B cell (primary cell): ENCODE measurements around the gene GPC5. TPM values are rescaled to one million over a fixed set of nuclear protein-coding genes. Genes with fewer than 3 reads are reported as not detected.

Experiments used
- ATAC-seq: fragments of 200-7000 bp; cut with Tn5 transposase; one replicate; pipeline ENCODE4 v1.10.0; 2021; ENCODE audit warnings: low read depth, mild to moderate bottlenecking, moderate number of reproducible peaks, moderate library complexity
- CTCF ChIA-PET: fragments of 350-600 bp; sonication (Branson Sonifier 250); formaldehyde crosslinking; loops from one replicate; lab custom pipeline; 2021; ENCODE audit warnings: antibody characterized with exemption, inconsistent platforms; lab: Charles Lee
- POLR2A ChIA-PET: fragments of 350-600 bp; sonication (Branson Sonifier 250); formaldehyde crosslinking; loops from one replicate; lab custom pipeline; 2021; ENCODE audit warnings: antibody characterized with exemption; lab: Charles Lee
- DNase-seq: peaks from one replicate; pipeline ENCODE4 v3.0.0; 2013
- H2AFZ ChIP-seq: 2 replicates; pipeline ENCODE4 v1.6.1; 2012; ENCODE audit warnings: mild to moderate bottlenecking, low read depth, low read length; ENCODE audit not compliant: insufficient read depth, poor library complexity, severe bottlenecking
- H3K27ac ChIP-seq, 2 donors: 1 replicate in 1 of 2; 2 replicates in 1 of 2; pipeline ENCODE4 v1.5.1; 2012 to 2013; ENCODE audit warnings: low read length in 2 of 2, mild to moderate bottlenecking in 2 of 2, moderate library complexity in 1 of 2
- H3K27me3 ChIP-seq, 4 experiments: fragments of 200-600 bp in 1 of 4; sonication (generic) in 1 of 4; replicated peaks in 1 of 4; 1 replicate in 2 of 4; 2 replicates in 2 of 4; pipeline versions ENCODE4 v1.6.1 to v1.7.0; 2013 to 2016; ENCODE audit warnings: low read length in 3 of 4, mild to moderate bottlenecking in 2 of 4, mixed read lengths in 1 of 4, moderate library complexity in 1 of 4; ENCODE audit not compliant: insufficient read depth in 4 of 4, control insufficient read depth in 3 of 4; ENCODE audit errors: control extremely low read depth in 1 of 4
- H3K36me3 ChIP-seq, 2 experiments: replicated peaks in 1 of 2; 1 replicate in 1 of 2; 2 replicates in 1 of 2; pipeline versions ENCODE4 v1.6.1 to v1.7.1; 2013; ENCODE audit warnings: low read length in 1 of 2; ENCODE audit not compliant: insufficient read depth in 2 of 2, control insufficient read depth in 1 of 2; ENCODE audit errors: control extremely low read depth in 1 of 2, extremely low read depth in 1 of 2
- H3K4me1 ChIP-seq, 2 donors: fragments of 200-600 bp in 1 of 2; sonication (generic) in 1 of 2; 1 replicate in 1 of 2; 2 replicates in 1 of 2; pipeline versions ENCODE4 v1.5.1 to v1.6.1; 2013 to 2017; ENCODE audit warnings: low read length in 2 of 2; ENCODE audit not compliant: control insufficient read depth in 2 of 2, insufficient read depth in 2 of 2
- H3K4me2 ChIP-seq: replicated peaks from 2 replicates; pipeline ENCODE3; 2012; ENCODE audit warnings: mild to moderate bottlenecking, low read depth, low read length; ENCODE audit not compliant: poor library complexity, severe bottlenecking
- H3K4me3 ChIP-seq, 5 experiments: fragments of 200-600 bp in 1 of 5; sonication (generic) in 1 of 5; 1 replicate in 3 of 5; 2 replicates in 2 of 5; pipeline versions ENCODE4 v1.5.1 to v1.7.0; 2011 to 2016; ENCODE audit warnings: low read length in 4 of 5, mild to moderate bottlenecking in 4 of 5, low read depth in 2 of 5, control low read depth in 1 of 5, moderate library complexity in 1 of 5; ENCODE audit not compliant: insufficient read depth in 1 of 5; ENCODE audit errors: control extremely low read depth in 1 of 5, extremely low read depth in 1 of 5
- H3K79me2 ChIP-seq: fragments of 200-600 bp; sonication (generic); one replicate; pipeline ENCODE4 v1.6.0; 2016; ENCODE audit warnings: low read length; ENCODE audit not compliant: control insufficient read depth, insufficient read depth
- H3K9ac ChIP-seq: fragments of 200-600 bp; sonication (generic); 2 replicates; pipeline ENCODE4 v1.6.1; 2017; ENCODE audit warnings: mild to moderate bottlenecking, low read length, moderate library complexity
- H3K9me3 ChIP-seq, 3 donors: one replicate each; pipeline versions ENCODE4 v1.6.1 to v1.7.1; 2013; ENCODE audit warnings: low read length in 2 of 3; ENCODE audit not compliant: control insufficient read depth in 2 of 3, insufficient read depth in 1 of 3; ENCODE audit errors: control extremely low read depth in 1 of 3
- H4K20me1 ChIP-seq: 2 replicates; pipeline ENCODE4 v1.6.0; 2012; ENCODE audit warnings: mild to moderate bottlenecking, low read length; ENCODE audit not compliant: insufficient read depth, control insufficient read depth, poor library complexity, severe bottlenecking
- H3K27ac Mint-ChIP-seq: one replicate; pipeline ENCODE4 v1.8.0; 2021; ENCODE audit warnings: mixed read lengths
- H3K27me3 Mint-ChIP-seq: one replicate; pipeline ENCODE4 v1.8.0; 2021; ENCODE audit warnings: mixed read lengths
- H3K4me1 Mint-ChIP-seq: one replicate; pipeline ENCODE4 v1.8.0; 2021; ENCODE audit warnings: mixed read lengths
- H3K4me3 Mint-ChIP-seq: one replicate; pipeline ENCODE4 v1.8.0; 2021; ENCODE audit warnings: mixed read lengths
- H3K9me3 Mint-ChIP-seq: one replicate; pipeline ENCODE4 v1.8.0; 2022; ENCODE audit warnings: mixed read lengths; ENCODE audit not compliant: insufficient read depth
- CTCF ChIP-seq: fragments of 200-600 bp; IDR thresholded peaks from one replicate; pipeline ENCODE4 v1.8.0; 2022; ENCODE audit warnings: antibody characterized with exemption, mild to moderate bottlenecking
- EZH2 ChIP-seq: IDR thresholded peaks from 2 replicates; pipeline ENCODE4 v1.6.1; 2012; ENCODE audit warnings: borderline replicate concordance, low read depth, mild to moderate bottlenecking, moderate library complexity, low read length; ENCODE audit not compliant: insufficient read depth, poor library complexity, severe bottlenecking
- WGBS: methylation state at CpG from one replicate; pipeline ENCODE4 v1.1.5; 2013; ENCODE audit warnings: missing lambda C conversion rate; ENCODE audit not compliant: insufficient coverage; 5-methylcytosine and 5-hydroxymethylcytosine counted together
- intact Hi-C: fragments of 100-400 bp; cut with micrococcal nuclease; formaldehyde crosslinking; loops from one replicate; pipeline ENCODE4 v1.10.0; 2022
- polyA plus RNA-seq: library from polyadenylated mRNA; depleted of rRNA; stranded (reverse); fragments of >200 nt; gene quantifications from 2 replicates; pipeline ENCODE4 v1.2.3, GENCODE V29; 2012
- total RNA-seq, 2 donors: library from RNA; stranded (reverse); fragments of 120-200 nt in 1 of 2; gene quantifications; 1 replicate in 1 of 2; 2 replicates in 1 of 2; pipeline versions ENCODE4 v1.2.3 to v1.2.4, GENCODE V29; 2013 to 2022

The GPC5 gene
- total and polyA plus RNA-seq, 2 donors (not counting 1 experiment from before 2014, with no cell fraction given) = 0.15 to 0.30 TPM

- CTCF ChIA-PET = no interaction called here
- Histone ChIP-seq H4K20me1 (no peaks in the 10 kb centered on the region), H3K4me2 (no peak overlapping the region), H2AFZ (no peak overlapping the region), H3K79me2 (no peaks in the 10 kb centered on the region), H3K27me3 (no peaks in the 10 kb centered on the region), H3K9ac (no peak overlapping the region), H3K36me3 (no peaks in the 10 kb centered on the region), H3K9me3 (peaks cover 0 to 8% (median 5%) of the 10 kb centered on the region in 3 donors), H3K4me3 (no peak overlapping the region), H3K4me1 (no peaks in the 10 kb centered on the region), H3K27ac (no peak overlapping the region)
- H3K27ac Mint-ChIP-seq = no peak overlapping the region
- WGBS = 71% methylated on average over 1 of the region's 4 CpGs
- TF ChIP-seq EZH2 (no peak), CTCF (no peak)
- H3K4me3 Mint-ChIP-seq = no peak overlapping the region
- no peaks in the 10 kb centered on the region for H3K4me1 Mint-ChIP-seq
- H3K9me3 Mint-ChIP-seq = peaks cover 3% of the 10 kb centered on the region
- intact Hi-C loops = no loop called here
- H3K27me3 Mint-ChIP-seq = no peaks in the 10 kb centered on the region
- POLR2A ChIA-PET = no interaction called here
- ATAC-seq (no peak), DNase-seq (no peak)
Measured at GRCh38 chr13:92768602-92769001, 1370.2 kb downstream of the GPC5 start.

- CTCF ChIA-PET = no interaction called here
- H3K4me1 ChIP-seq = no peaks in the 10 kb centered on the region
- intact Hi-C loops = no loop called here
- POLR2A ChIA-PET = no interaction called here
- Mint-ChIP-seq H3K4me3 (no peak overlapping the region), H3K27me3 (no peaks in the 10 kb centered on the region), H3K9me3 (peaks cover 3% of the 10 kb centered on the region), H3K4me1 (no peaks in the 10 kb centered on the region), H3K27ac (no peak overlapping the region)
- no peaks in the 10 kb centered on the region for H3K27me3 ChIP-seq
- H3K36me3 ChIP-seq = no peaks in the 10 kb centered on the region
- DNase-seq (no peak), ATAC-seq (no peak)
- H3K9ac ChIP-seq = no peak overlapping the region
- no peaks in the 10 kb centered on the region for H4K20me1 ChIP-seq
- no peaks in the 10 kb centered on the region for H3K79me2 ChIP-seq
- H3K4me2 ChIP-seq = no peak overlapping the region
- TF ChIP-seq EZH2 (no peak), CTCF (no peak)
- WGBS = no CpG with 5 or more reads among the region's 1 CpG
- H2AFZ ChIP-seq = no peak overlapping the region
- no peak overlapping the region for H3K27ac ChIP-seq
- H3K4me3 ChIP-seq = no peak overlapping the region
- H3K9me3 ChIP-seq = peaks cover 0 to 4% (median 4%) of the 10 kb centered on the region in 3 donors
Measured at GRCh38 chr13:92769046-92769445, 1370.6 kb downstream of the GPC5 start.
